Liver (tissue), 9 donors: Measurements from ENCODE around the gene CAVIN3. TPM values are rescaled to one million over a fixed set of nuclear protein-coding genes. Genes with fewer than 3 reads are reported as not detected.

Experiments used
- DNase-seq: peaks from one replicate; pipeline ENCODE4 v3.0.0-alpha.2; 2017; ENCODE audit warnings: low spot score
- H3K27ac ChIP-seq, 2 donors: one replicate each; pipeline ENCODE4 v1.7.0; 2013; ENCODE audit warnings: inconsistent platforms in 2 of 2, low read length in 2 of 2, control low read depth in 1 of 2, low read depth in 1 of 2, mild to moderate bottlenecking in 1 of 2
- H3K27me3 ChIP-seq, 4 donors: one replicate each; pipeline versions ENCODE4 v1.6.1 to v1.7.0; 2013; ENCODE audit warnings: low read length in 3 of 4, inconsistent platforms in 1 of 4, mild to moderate bottlenecking in 1 of 4, moderate library complexity in 1 of 4; ENCODE audit not compliant: control insufficient read depth in 4 of 4, insufficient read depth in 4 of 4
- H3K36me3 ChIP-seq, 4 donors: one replicate each; pipeline versions ENCODE4 v1.6.1 to v1.7.0; 2013; ENCODE audit warnings: low read length in 3 of 4, mild to moderate bottlenecking in 3 of 4, low read depth in 1 of 4, moderate library complexity in 1 of 4; ENCODE audit not compliant: control insufficient read depth in 4 of 4, insufficient read depth in 3 of 4
- H3K4me1 ChIP-seq, 4 donors: one replicate each; pipeline versions ENCODE4 v1.6.1 to v1.7.0; 2013; ENCODE audit warnings: low read length in 3 of 4, mild to moderate bottlenecking in 3 of 4, moderate library complexity in 1 of 4; ENCODE audit not compliant: control insufficient read depth in 4 of 4, insufficient read depth in 4 of 4
- H3K4me3 ChIP-seq, 3 donors: one replicate each; pipeline versions ENCODE4 v1.6.1 to v1.7.0; 2013; ENCODE audit warnings: low read length in 3 of 3, control low read depth in 1 of 3, low read depth in 1 of 3, mild to moderate bottlenecking in 1 of 3
- H3K9ac ChIP-seq, 2 donors: one replicate each; pipeline ENCODE4 v1.7.0; 2013; ENCODE audit warnings: low read length in 2 of 2, mild to moderate bottlenecking in 2 of 2, moderate library complexity in 2 of 2, control low read depth in 1 of 2, low read depth in 1 of 2
- H3K9me3 ChIP-seq, 4 donors: one replicate each; pipeline versions ENCODE4 v1.6.1 to v1.7.0; 2013; ENCODE audit warnings: low read length in 3 of 4; ENCODE audit not compliant: control insufficient read depth in 4 of 4
- EGR1 ChIP-seq, 2 donors: IDR thresholded peaks; 2 replicates each; pipeline ENCODE4 v1.6.1; 2016 to 2018; ENCODE audit warnings: antibody characterized with exemption in 2 of 2, low read depth in 2 of 2
- FOXA1 ChIP-seq: IDR thresholded peaks from 2 replicates; pipeline ENCODE4 v1.6.1; 2016; ENCODE audit warnings: antibody characterized with exemption
- FOXA2 ChIP-seq: IDR thresholded peaks from 2 replicates; pipeline ENCODE4 v1.6.1; 2016; ENCODE audit warnings: antibody characterized with exemption
- GABPA ChIP-seq, 2 donors: IDR thresholded peaks in 1 of 2; conservative IDR thresholded peaks in 1 of 2; 2 replicates each; pipeline ENCODE4 v1.6.1; 2016; ENCODE audit warnings: antibody characterized with exemption in 2 of 2, mild to moderate bottlenecking in 1 of 2, moderate library complexity in 1 of 2
- HNF4A ChIP-seq, 2 donors: conservative IDR thresholded peaks; 2 replicates each; pipeline ENCODE4 v1.6.1; 2016; ENCODE audit warnings: antibody characterized with exemption in 2 of 2, mild to moderate bottlenecking in 2 of 2
- HNF4G ChIP-seq: IDR thresholded peaks from 2 replicates; pipeline ENCODE4 v1.6.1; 2016; ENCODE audit warnings: antibody characterized with exemption
- JUND ChIP-seq, 2 donors: IDR thresholded peaks; 2 replicates each; pipeline ENCODE4 v1.6.1; 2016; ENCODE audit warnings: antibody characterized with exemption in 2 of 2
- NR2F2 ChIP-seq: IDR thresholded peaks from 2 replicates; pipeline ENCODE4 v1.6.1; 2016; ENCODE audit warnings: antibody characterized with exemption
- RAD21 ChIP-seq, 2 donors: IDR thresholded peaks; 2 replicates each; pipeline ENCODE4 v1.6.1; 2016; ENCODE audit warnings: antibody characterized with exemption in 2 of 2, mild to moderate bottlenecking in 2 of 2
- RXRA ChIP-seq, 2 donors: IDR thresholded peaks; 2 replicates each; pipeline ENCODE4 v1.6.1; 2017 to 2018; ENCODE audit warnings: antibody characterized with exemption in 2 of 2, mild to moderate bottlenecking in 1 of 2
- SP1 ChIP-seq: IDR thresholded peaks from 2 replicates; pipeline ENCODE4 v1.6.1; 2018; ENCODE audit warnings: antibody characterized with exemption, mild to moderate bottlenecking
- TAF1 ChIP-seq: conservative IDR thresholded peaks from 2 replicates; pipeline ENCODE4 v1.6.1; 2016; ENCODE audit warnings: antibody characterized with exemption, mild to moderate bottlenecking
- YY1 ChIP-seq: IDR thresholded peaks from 2 replicates; pipeline ENCODE4 v1.6.1; 2016; ENCODE audit warnings: antibody characterized with exemption, mild to moderate bottlenecking
- WGBS: extraction: QIAGEN DNeasy Blood & Tissue Kit; methylation state at CpG from one replicate; pipeline ENCODE4 v1.1.7; 2013; 5-methylcytosine and 5-hydroxymethylcytosine counted together
- polyA plus RNA-seq, 2 donors: library from polyadenylated mRNA; stranded (reverse) in 1 of 2; unstranded in 1 of 2; fragments of 200-250 nt in 1 of 2; fragments of >200 nt in 1 of 2; fragmentation: Nextera tagmentation in 1 of 2; extraction: Ambion mirVana in 1 of 2; gene quantifications; one replicate each; pipeline versions ENCODE4 v1.2.1 to v1.2.3, GENCODE V29; 2013 to 2015
- total RNA-seq, 2 donors: library from RNA; depleted of rRNA; stranded (reverse); fragments of >200 nt; gene quantifications; one replicate each; pipeline ENCODE4 v1.2.3, GENCODE V29; 2014
- TF ChIP-seq, protein P1 (sequence below): IDR thresholded peaks from 2 replicates; pipeline ENCODE4 v1.6.1; 2016; ENCODE audit warnings: antibody characterized with exemption
- TF ChIP-seq, protein P2 (sequence below): IDR thresholded peaks from 2 replicates; pipeline ENCODE4 v1.6.1; 2016; ENCODE audit warnings: antibody characterized with exemption
- TF ChIP-seq, protein P3 (sequence below): fragments of 150-350 bp; IDR thresholded peaks from 2 replicates; pipeline ENCODE4 v1.5.1; 2017; ENCODE audit warnings: improper control_type of control experiment, low read depth, low read length; ENCODE audit not compliant: missing input control
- TF ChIP-seq, protein P4 (sequence below): IDR thresholded peaks from 2 replicates; pipeline ENCODE4 v1.6.1; 2016; ENCODE audit warnings: antibody characterized with exemption, mild to moderate bottlenecking
- TF ChIP-seq, protein P5 (sequence below): IDR thresholded peaks from 2 replicates; pipeline ENCODE4 v1.6.1; 2016; ENCODE audit warnings: antibody characterized with exemption
- donor health status: healthy.
- donor health status: healthy.
- donor health status: healthy.
- donor health status: healthy.
- donor health status: healthy.

The CAVIN3 gene
- total and polyA plus RNA-seq, 4 donors, result 2.5 to 13.9 (median 4.2) TPM

DNA sequence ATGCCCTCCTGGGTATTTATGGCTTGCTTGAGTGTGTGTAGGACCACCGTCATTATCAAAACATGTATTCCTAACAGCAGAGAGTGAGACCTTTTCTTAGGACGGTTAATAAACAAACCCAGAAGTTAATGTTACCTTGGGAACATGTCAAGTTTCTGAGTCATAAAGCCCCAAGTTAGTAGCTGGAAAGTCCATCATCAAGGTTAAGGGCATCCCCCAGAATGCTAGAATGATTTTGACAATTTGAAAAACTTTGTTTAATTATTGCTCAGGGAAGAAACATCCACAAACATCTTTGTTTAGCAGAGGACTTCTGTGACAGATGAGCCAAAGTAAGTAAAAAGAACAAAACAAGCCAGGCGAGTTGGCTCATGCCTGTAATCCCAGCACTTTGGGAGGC, 20.0 kb downstream of the CAVIN3 start:
- 80% methylated on average over 3 of the region's 3 CpGs for WGBS
- Histone ChIP-seq H3K9ac (no peak overlapping the region), H3K4me3 (no peak overlapping the region), H3K36me3 (no peaks in the 10 kb centered on the region), H3K4me1 (no peaks in the 10 kb centered on the region), H3K27ac (no peak overlapping the region), H3K9me3 (no peaks in the 10 kb centered on the region), H3K27me3 (no peaks in the 10 kb centered on the region)
- DNase-seq, result no peak
- TF ChIP-seq, protein P1, sequence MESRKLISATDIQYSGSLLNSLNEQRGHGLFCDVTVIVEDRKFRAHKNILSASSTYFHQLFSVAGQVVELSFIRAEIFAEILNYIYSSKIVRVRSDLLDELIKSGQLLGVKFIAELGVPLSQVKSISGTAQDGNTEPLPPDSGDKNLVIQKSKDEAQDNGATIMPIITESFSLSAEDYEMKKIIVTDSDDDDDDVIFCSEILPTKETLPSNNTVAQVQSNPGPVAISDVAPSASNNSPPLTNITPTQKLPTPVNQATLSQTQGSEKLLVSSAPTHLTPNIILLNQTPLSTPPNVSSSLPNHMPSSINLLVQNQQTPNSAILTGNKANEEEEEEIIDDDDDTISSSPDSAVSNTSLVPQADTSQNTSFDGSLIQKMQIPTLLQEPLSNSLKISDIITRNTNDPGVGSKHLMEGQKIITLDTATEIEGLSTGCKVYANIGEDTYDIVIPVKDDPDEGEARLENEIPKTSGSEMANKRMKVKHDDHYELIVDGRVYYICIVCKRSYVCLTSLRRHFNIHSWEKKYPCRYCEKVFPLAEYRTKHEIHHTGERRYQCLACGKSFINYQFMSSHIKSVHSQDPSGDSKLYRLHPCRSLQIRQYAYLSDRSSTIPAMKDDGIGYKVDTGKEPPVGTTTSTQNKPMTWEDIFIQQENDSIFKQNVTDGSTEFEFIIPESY, result no peak
- TF ChIP-seq, protein P2, sequence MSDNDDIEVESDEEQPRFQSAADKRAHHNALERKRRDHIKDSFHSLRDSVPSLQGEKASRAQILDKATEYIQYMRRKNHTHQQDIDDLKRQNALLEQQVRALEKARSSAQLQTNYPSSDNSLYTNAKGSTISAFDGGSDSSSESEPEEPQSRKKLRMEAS, result no peak
- no peak for TF ChIP-seq FOXA2
- no peak for TF ChIP-seq SP1
- no peak for TF ChIP-seq HNF4A (conservative IDR thresholded peaks at IDR 0.05)
- TF ChIP-seq, protein P3, sequence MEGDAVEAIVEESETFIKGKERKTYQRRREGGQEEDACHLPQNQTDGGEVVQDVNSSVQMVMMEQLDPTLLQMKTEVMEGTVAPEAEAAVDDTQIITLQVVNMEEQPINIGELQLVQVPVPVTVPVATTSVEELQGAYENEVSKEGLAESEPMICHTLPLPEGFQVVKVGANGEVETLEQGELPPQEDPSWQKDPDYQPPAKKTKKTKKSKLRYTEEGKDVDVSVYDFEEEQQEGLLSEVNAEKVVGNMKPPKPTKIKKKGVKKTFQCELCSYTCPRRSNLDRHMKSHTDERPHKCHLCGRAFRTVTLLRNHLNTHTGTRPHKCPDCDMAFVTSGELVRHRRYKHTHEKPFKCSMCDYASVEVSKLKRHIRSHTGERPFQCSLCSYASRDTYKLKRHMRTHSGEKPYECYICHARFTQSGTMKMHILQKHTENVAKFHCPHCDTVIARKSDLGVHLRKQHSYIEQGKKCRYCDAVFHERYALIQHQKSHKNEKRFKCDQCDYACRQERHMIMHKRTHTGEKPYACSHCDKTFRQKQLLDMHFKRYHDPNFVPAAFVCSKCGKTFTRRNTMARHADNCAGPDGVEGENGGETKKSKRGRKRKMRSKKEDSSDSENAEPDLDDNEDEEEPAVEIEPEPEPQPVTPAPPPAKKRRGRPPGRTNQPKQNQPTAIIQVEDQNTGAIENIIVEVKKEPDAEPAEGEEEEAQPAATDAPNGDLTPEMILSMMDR, result no peak
- no peak for TF ChIP-seq JUND (IDR thresholded peaks at IDR 0.05)
- no peak for TF ChIP-seq GABPA (IDR thresholded peaks at IDR 0.05 in 1 of 2, conservative IDR thresholded peaks at IDR 0.05 in 1 of 2)
- TF ChIP-seq RAD21 (IDR thresholded peaks at IDR 0.05), result no peak
- TF ChIP-seq YY1, result no peak
- TF ChIP-seq TAF1, result no peak
- TF ChIP-seq RXRA (IDR thresholded peaks at IDR 0.05), result no peak
- TF ChIP-seq, protein P4, sequence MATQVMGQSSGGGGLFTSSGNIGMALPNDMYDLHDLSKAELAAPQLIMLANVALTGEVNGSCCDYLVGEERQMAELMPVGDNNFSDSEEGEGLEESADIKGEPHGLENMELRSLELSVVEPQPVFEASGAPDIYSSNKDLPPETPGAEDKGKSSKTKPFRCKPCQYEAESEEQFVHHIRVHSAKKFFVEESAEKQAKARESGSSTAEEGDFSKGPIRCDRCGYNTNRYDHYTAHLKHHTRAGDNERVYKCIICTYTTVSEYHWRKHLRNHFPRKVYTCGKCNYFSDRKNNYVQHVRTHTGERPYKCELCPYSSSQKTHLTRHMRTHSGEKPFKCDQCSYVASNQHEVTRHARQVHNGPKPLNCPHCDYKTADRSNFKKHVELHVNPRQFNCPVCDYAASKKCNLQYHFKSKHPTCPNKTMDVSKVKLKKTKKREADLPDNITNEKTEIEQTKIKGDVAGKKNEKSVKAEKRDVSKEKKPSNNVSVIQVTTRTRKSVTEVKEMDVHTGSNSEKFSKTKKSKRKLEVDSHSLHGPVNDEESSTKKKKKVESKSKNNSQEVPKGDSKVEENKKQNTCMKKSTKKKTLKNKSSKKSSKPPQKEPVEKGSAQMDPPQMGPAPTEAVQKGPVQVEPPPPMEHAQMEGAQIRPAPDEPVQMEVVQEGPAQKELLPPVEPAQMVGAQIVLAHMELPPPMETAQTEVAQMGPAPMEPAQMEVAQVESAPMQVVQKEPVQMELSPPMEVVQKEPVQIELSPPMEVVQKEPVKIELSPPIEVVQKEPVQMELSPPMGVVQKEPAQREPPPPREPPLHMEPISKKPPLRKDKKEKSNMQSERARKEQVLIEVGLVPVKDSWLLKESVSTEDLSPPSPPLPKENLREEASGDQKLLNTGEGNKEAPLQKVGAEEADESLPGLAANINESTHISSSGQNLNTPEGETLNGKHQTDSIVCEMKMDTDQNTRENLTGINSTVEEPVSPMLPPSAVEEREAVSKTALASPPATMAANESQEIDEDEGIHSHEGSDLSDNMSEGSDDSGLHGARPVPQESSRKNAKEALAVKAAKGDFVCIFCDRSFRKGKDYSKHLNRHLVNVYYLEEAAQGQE, result no peak
- no peak for TF ChIP-seq NR2F2
- TF ChIP-seq FOXA1, result no peak
- TF ChIP-seq EGR1 (IDR thresholded peaks at IDR 0.05; ENCODE audit: low read depth in 2 of 2), result no peak
- TF ChIP-seq HNF4G, result no peak
- TF ChIP-seq, protein P5, sequence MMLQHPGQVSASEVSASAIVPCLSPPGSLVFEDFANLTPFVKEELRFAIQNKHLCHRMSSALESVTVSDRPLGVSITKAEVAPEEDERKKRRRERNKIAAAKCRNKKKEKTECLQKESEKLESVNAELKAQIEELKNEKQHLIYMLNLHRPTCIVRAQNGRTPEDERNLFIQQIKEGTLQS, result no peak
